Esophagus squamous epithelium (tissue), 4 donors: ENCODE results near the gene P4HA2.
A peak's percentile ranks its signal among the peaks of the same experiment; 100 is the strongest.

Experiments
- CTCF ChIP-seq, 6 experiments: fragments of 450-650 bp in 4 of 6; fragments of 200-600 bp in 2 of 6; sonication (generic) in 2 of 6; IDR thresholded peaks; one replicate each; pipeline ENCODE4 v1.5.1; 2016 to 2019; ENCODE audit warnings: antibody characterized with exemption in 6 of 6, mild to moderate bottlenecking in 4 of 6, moderate library complexity in 4 of 6
- POLR2A ChIP-seq, 4 donors: fragments of 450-650 bp; IDR thresholded peaks; one replicate each; pipeline ENCODE4 v1.6.1; 2017; ENCODE audit warnings: antibody characterized with exemption in 4 of 4, mild to moderate bottlenecking in 4 of 4, moderate library complexity in 3 of 4

GRCh38 chr5:132190161-132190817, 37.4 kb downstream of the P4HA2 start:
- TF ChIP-seq CTCF (IDR thresholded peaks at IDR 0.05) (peak in 5 of 6 experiments; percentile 48 to 66 (median 58)), POLR2A (IDR thresholded peaks at IDR 0.05) (no peak)
